Measurements from ENCODE around the gene ARHGAP22. TPM values are rescaled to one million over a fixed set of nuclear protein-coding genes. Genes with fewer than 3 reads are reported as not detected.

The ARHGAP22 gene
- total and polyA plus RNA-seq, 2 of the 4 experiments (the other 2 are of a cell fraction): 28.3 to 30.2 TPM

DNA sequence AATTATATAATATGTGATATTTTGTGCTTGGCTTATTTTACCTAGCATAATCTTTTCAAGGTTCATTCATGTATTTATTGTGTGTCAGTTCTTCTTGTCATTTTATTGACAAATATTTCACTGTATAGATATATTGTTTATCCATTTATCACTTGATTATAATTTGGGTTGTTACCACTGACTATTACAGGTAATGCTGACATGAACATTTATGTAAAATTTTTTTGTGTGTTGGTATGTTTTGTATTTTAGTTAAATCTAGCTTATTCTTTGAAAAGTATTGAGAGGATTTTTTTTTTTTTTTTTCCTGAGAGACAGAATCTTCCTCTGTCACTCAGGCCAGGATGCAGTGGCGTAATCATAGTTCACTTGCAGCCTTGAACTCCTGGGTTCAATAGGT is 190.7 kb downstream of the ARHGAP22 start:
- Histone ChIP-seq H3K36me3 (ENCODE audit: control insufficient read depth, insufficient read depth, low read length) (peaks cover 6% of the 10 kb centered on the region), H3K56ac (ENCODE audit: extremely low read depth, insufficient read depth, low read length) (no peak overlapping the region), H2AK5ac (ENCODE audit: low read depth, low read length) (no peak overlapping the region), H3K4ac (ENCODE audit: low read depth, low read length) (peak overlapping the region; percentile 54), H3K14ac (replicated peaks; ENCODE audit: low read depth, low read length) (no peak overlapping the region), H4K5ac (ENCODE audit: low read depth, low read length) (no peak overlapping the region), H3K9me3 (ENCODE audit: control insufficient read depth, insufficient read depth, low read length) (peaks cover 8% of the 10 kb centered on the region), H2AK9ac (replicated peaks; ENCODE audit: low read depth, low read length, poor library complexity) (no peak overlapping the region), H3K4me2 (ENCODE audit: low read depth, low read length) (no peak overlapping the region), H4K91ac (ENCODE audit: insufficient read depth, low read depth, low read length) (0 out of 2 replicates have a peak overlapping the region, but pooled peaks have one; percentile 74), H3K23ac (ENCODE audit: low read depth, low read length) (no peak overlapping the region), H2BK15ac (ENCODE audit: low read depth, low read length) (0 out of 3 replicates have a peak overlapping the region, but pooled peaks have one; percentile 89), H3K27ac (ENCODE audit: insufficient read depth, low read length) (no peak overlapping the region; the same call in 1 of the 2 replicates), H2BK5ac (ENCODE audit: low read depth, low read length, poor library complexity, severe bottlenecking) (peak overlapping the region; percentile 62), H3K79me1 (ENCODE audit: low read depth in 1 of 2, low read length in 2 of 2) (peaks cover 24 to 32% of the 10 kb centered on the region in 2 experiments), H3K9ac (ENCODE audit: low read depth, low read length) (no peak overlapping the region), H4K20me1 (ENCODE audit: insufficient read depth, low read length) (no peaks in the 10 kb centered on the region; the same call in 1 of the 2 replicates), H2BK20ac (ENCODE audit: low read depth, low read length) (peak overlapping the region; percentile 59; the same call in 1 of the 2 replicates), H3K18ac (ENCODE audit: low read depth, low read length) (no peak overlapping the region), H3K4me1 (ENCODE audit: control insufficient read depth, insufficient read depth, low read length) (peaks cover 9% of the 10 kb centered on the region), H4K8ac (ENCODE audit: low read depth in 2 of 2, low read length in 2 of 2) (peak overlapping the region in 1 of 2 experiments; percentile 77; a peak in 1 of 4 replicates), H2BK120ac (ENCODE audit: low read depth, low read length) (peak overlapping the region; percentile 79), H3K27me3 (ENCODE audit: control insufficient read depth, insufficient read depth, low read length) (no peaks in the 10 kb centered on the region), H3K9me1 (ENCODE audit: insufficient read depth, low read length) (peaks cover 11% of the 10 kb centered on the region; the same call in 1 of the 2 replicates), H2AFZ (replicated peaks; ENCODE audit: low read length, poor library complexity) (no peak overlapping the region), H3K4me3 (ENCODE audit: insufficient read depth, low read depth, low read length) (no peak overlapping the region)
- ChIA-PET CTCF (interaction anchor here (0.6 kb wide), 1 partner anchor 9 kb away, joined by 4 read pairs; no protein-coding TSS in a partner anchor), POLR2A (ENCODE audit: unreplicated experiment) (no interaction called here)
- TF ChIP-seq MAFK (IDR thresholded peaks at IDR 0.05; ENCODE audit: low read depth, low read length) (0 out of 2 replicates have a peak, but pooled peaks have one; percentile 22), RCOR1 (IDR thresholded peaks at IDR 0.05; ENCODE audit: insufficient replicate concordance, low read length) (no peak)
- ATAC-seq (ENCODE audit: low read depth) (no peak), DNase-seq (no peak)
- no TSS peak for BruUV-seq (replicated peaks)
- dilution Hi-C loops (cut with HindIII; ENCODE audit: low sequenced_read_pairs, unreplicated experiment) (no loop called here), in situ Hi-C loops (cut with MboI; ENCODE audit: low sequenced_read_pairs) (no loop called here), intact Hi-C loops (cut with micrococcal nuclease) (loop anchor here (2.0 kb wide), 1 partner anchor 15 kb away; no protein-coding TSS in a partner anchor)
- WGBS, 2 experiments (ENCODE audit: extremely low coverage in 2 of 2, insufficient read length in 1 of 2): no CpG with 5 or more reads among the region's 1 CpG

All from IMR-90 (cell line).